Occipital lobe (tissue), 2 donors: Measurements from ENCODE around the gene KIF19. TPM values are rescaled to one million over a fixed set of nuclear protein-coding genes. Genes with fewer than 3 reads are reported as not detected.
"Not testable (repeated sequence)": the region's sequence is repeated elsewhere in the genome, so short reads cannot be mapped to it uniquely, and the experiment has no call there.

Experiments
- DNase-seq: peaks from one replicate; lab custom pipeline; 2025; lab: John Stamatoyannopoulos, UW
- total RNA-seq: library from RNA; depleted of rRNA; stranded (reverse); fragments of >200 nt; gene quantifications from one replicate; pipeline ENCODE4 v1.2.3, GENCODE V29; 2014

The KIF19 gene, protein sequence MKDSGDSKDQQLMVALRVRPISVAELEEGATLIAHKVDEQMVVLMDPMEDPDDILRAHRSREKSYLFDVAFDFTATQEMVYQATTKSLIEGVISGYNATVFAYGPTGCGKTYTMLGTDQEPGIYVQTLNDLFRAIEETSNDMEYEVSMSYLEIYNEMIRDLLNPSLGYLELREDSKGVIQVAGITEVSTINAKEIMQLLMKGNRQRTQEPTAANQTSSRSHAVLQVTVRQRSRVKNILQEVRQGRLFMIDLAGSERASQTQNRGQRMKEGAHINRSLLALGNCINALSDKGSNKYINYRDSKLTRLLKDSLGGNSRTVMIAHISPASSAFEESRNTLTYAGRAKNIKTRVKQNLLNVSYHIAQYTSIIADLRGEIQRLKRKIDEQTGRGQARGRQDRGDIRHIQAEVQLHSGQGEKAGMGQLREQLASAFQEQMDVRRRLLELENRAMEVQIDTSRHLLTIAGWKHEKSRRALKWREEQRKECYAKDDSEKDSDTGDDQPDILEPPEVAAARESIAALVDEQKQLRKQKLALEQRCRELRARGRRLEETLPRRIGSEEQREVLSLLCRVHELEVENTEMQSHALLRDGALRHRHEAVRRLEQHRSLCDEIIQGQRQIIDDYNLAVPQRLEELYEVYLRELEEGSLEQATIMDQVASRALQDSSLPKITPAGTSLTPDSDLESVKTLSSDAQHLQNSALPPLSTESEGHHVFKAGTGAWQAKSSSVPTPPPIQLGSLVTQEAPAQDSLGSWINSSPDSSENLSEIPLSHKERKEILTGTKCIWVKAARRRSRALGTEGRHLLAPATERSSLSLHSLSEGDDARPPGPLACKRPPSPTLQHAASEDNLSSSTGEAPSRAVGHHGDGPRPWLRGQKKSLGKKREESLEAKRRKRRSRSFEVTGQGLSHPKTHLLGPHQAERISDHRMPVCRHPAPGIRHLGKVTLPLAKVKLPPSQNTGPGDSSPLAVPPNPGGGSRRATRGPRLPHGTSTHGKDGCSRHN
- not detected for total RNA-seq

- DNase-seq, result no peak
Observed at GRCh38 chr17:74325743-74326379, at the start of gene KIF19. Gene KIF19 (plus strand): TSS chr17:74326226. CDS start chr17:74326350, 124 bp downstream.

DNA sequence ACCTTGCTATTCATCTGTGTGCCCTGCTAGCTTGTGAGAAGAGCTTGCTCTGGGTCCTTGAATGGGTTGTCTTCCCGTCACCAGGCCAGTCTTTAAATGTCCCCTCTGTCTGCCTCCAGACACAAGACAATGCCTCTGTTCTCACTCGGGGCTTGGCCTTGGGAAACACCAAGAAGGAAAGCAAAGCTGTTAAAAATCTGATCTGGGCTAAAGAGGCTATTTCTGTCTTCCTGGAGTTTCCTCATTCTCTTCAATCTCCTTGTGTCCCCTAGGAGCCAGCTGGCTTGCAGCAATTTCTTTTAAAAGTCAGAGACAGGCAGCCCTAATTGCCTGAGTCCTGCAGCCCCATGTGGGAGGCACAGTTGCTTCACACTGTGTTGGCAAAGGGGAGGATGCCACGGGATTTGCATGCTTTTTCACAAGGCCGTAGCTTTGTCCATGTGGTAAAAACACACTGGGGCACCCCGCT, 49.5 kb upstream of the KIF19 start:
- DNase-seq, result no peak

- no peak for DNase-seq
Observed at GRCh38 chr17:74277935-74278334, 48.1 kb upstream of the KIF19 start.

- DNase-seq, result not testable (repeated sequence)
Observed at GRCh38 chr17:74279617-74280016, 46.4 kb upstream of the KIF19 start.

- DNase-seq, result no peak
Observed at GRCh38 chr17:74280093-74280513, 45.9 kb upstream of the KIF19 start.

- DNase-seq, result no peak
Observed at GRCh38 chr17:74281799-74282198, 44.2 kb upstream of the KIF19 start.

GRCh38 chr17:74282274-74282586, 43.8 kb upstream of the KIF19 start:
- DNase-seq, result not testable (repeated sequence)

DNA sequence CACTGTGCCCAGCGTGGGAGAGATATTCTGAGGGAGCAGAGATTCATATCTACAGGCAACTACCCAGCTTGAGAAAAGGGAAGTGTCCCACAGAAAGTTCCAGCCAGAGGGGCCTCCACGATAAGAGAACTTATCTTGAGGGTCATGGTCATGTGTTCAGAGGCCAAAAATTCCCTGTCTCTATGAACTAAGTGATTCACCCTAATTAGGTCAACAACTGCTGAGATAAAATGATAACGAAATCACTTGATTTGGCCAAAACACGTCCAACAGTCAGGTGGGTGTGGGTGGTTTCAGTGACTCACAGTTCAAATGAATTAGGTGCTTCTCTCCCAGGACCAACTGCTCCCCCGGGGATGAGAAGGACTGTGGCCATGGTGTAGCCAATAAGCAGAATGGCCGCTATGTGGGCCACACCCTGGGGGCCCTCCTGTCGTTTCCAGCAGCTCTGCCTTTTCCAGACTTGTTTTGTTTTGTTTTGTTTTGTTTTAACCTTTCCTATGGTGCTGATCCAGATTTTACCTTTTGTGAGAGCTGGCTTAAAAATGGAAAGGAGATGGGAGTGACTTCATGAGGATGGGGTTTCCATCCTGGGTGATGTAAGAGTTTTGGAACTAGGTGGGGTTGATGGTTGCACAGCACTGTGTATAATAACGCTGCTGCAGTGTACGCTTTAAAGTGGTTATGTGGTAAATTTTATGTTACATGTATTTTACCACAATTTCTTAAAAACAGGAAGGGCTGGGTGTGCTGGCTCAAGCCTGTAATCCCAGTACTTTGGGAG, 43.2 kb upstream of the KIF19 start:
- DNase-seq, result no peak

- DNase-seq, result no peak
Observed at GRCh38 chr17:74283371-74283673, 42.7 kb upstream of the KIF19 start.

DNA sequence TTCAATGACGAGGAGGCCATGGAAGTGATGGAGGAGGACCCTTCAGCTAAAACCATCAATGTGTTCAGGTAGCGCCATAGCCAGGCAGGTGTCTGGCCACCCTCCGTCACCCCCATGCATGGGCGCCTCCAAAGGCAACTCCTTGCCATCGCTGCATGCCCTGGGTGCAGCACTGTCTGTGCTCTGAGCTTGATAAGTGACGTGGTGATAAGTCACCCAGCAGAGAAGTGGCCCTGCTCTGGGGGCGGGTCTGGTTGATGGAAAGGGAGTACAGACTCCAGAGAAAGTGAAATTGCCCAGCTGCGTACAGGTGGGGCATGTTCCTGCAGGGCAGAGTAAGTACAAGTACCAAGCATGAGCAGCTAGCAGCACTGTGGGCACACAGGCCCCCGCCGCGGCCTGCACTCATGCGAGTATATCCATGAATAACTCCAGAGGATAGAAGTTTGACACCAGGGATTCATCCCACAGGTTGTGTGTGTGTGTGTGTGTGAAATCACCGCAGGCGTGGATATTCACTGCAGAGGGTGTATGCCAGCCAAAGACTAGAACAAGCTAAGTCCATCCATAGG, 38.9 kb upstream of the KIF19 start:
- DNase-seq, result no peak

DNA sequence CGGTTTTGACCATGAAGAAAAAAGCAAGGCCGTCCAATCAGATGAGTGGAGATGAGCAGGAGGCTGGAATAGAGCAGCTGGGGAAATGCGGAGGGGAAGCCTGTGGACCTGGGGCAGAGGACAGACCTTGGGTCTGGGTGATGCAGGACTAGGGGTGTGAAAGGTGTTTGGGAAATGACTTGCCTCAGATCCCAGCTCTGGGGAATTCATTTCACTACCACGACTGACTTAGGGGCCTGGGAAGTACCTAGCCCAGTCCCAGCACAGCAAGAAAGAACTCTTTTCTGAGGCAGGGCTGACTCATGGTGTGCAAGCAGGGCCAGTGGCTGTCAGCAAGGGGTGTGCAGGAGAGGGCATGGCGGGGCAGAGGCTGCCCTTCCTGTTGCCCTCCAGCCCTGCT, 37.2 kb upstream of the KIF19 start:
- DNase-seq, result no peak

GRCh38 chr17:74289688-74290087, 36.3 kb upstream of the KIF19 start:
- DNase-seq, result no peak

DNA sequence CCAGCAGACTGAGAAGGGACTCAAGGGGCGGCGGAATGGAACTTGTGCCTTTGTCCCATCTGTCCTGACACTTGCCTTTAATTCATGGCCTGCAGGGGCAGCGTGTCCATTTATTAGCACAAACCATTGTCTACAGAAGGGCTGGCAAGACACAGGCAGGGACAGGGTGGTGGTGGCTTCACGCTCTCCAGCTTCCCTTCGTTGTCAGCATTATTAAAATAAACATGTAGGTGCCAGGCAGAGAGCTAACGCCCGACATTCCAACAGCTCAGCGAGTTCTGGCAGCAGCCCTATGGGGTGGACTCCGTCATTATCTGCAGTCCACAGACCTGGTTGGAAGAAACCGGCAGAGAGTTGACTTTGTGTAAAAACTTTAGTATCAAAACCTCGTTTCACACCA, 35.7 kb upstream of the KIF19 start:
- DNase-seq, result no peak

DNA sequence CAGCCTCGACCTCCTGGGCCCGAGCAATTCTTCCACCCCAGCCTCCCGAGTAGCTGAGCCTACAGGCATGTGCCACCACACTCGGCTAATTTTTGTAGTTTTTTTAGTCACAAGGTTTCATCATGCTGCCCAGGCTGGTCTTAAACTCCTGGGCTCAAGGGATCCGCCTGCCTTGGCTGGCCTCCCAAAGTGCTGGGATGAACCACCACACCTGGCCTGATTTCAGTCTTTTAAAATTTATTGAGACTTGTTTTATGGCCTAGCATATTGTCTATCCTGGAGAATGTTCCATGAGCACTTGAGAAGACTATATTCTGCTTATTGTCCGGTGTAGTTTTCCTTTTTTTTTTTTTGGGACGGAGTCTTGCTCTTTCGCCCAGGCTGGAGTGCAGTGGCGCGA, 33.5 kb upstream of the KIF19 start:
- no peak for DNase-seq

DNA sequence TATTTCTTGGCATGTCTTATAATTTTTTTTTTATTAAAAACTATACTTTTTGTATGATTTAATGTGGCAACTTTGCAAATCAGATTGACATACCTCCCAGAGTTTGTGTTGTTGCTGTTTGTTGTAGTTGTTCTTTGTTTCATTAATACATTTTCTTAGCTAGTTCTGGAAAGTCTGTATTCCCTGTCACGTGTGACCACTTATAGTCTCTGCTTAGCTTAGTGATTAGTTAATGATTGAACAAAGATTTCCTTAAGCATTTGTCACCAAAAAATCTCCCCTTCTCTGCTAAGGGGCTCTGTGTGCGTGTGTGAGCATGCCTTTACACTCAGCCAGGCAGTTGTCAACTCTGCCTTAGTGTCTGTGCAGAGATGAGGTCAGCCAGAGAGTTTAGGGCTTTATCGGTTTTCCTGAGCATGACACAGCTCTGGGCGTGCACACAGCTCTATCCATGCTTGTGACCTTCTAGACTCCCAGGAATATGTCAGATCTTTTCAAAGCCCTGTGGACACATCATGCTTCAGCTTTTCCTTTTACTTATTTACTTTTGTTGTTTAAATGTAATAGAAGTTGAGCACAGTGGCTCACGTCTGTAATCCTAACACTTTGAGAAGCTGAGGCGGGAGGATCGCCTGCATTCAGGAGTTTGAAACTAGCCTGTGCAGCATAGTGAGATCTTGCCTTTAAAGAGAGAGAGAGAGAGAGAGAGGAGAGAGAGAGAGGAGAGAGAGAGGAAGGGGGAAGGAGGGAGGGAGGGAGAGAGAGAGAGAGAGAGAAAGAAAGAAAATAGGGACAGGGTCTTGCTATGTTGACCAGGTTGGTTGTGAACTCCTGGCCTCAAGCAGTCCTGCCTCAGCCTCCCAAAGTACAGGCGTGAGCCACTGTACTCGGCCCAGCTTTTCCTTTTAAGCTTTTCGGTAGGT, 30.1 kb upstream of the KIF19 start:
- no peak for DNase-seq

DNA sequence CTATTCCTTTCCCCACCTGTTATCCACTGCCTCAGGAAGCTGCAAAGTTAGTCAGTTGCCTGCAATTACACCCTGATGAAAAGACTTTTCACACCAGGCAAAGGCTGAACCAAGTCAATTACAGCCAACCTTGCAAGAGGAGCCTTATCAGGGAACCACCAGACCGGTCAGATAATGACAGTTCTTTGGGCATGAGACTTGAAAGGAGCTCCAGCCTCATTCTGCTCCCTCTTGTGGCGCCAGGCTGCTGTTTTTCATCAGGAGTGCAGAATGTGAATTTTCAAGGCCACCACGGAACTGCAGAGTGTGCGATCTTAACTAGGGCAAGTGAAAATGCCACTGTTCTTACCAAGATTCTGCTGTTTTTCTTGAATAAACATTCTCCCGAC, 29.5 kb upstream of the KIF19 start:
- peak; percentile 31 for DNase-seq

DNA sequence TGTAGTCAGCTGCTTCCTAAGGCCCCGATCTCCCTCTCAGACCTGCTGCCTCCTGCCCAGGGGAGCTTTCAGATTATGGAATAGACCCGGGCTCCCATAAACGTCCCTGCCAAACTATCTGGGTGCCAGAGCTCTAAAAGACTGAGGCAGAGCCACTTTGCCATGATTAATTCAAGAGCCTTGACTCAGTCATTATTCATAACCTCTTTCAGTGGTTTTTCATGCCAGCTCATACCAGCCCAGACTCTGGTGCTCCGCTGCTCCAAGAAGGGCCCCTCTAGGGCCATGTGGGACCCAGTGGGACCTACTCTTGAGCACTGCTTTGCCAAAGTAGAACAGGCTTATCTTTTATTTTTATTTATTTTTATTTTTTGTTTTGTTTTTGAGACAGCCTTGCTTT, 28.1 kb upstream of the KIF19 start:
- no peak for DNase-seq

DNA sequence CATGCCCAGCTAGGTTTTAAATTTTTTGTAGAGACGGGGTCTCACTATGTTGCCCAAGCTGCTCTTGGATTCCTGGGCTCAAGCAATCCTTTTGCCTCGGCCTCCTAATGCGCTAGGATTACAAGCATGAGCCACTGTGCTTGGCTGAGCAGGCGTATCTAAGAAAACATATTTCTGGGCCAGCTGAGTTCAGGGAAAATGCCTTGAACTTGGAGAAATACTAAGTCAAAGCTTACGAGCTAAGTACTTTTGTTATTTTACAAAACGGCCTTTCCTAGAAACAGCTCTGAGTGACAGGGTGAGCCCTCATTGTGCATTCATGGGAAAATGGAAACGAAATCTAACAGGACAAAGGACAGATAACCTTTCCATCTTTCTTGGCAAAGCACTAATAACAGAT, 27.2 kb upstream of the KIF19 start:
- no peak for DNase-seq

DNA sequence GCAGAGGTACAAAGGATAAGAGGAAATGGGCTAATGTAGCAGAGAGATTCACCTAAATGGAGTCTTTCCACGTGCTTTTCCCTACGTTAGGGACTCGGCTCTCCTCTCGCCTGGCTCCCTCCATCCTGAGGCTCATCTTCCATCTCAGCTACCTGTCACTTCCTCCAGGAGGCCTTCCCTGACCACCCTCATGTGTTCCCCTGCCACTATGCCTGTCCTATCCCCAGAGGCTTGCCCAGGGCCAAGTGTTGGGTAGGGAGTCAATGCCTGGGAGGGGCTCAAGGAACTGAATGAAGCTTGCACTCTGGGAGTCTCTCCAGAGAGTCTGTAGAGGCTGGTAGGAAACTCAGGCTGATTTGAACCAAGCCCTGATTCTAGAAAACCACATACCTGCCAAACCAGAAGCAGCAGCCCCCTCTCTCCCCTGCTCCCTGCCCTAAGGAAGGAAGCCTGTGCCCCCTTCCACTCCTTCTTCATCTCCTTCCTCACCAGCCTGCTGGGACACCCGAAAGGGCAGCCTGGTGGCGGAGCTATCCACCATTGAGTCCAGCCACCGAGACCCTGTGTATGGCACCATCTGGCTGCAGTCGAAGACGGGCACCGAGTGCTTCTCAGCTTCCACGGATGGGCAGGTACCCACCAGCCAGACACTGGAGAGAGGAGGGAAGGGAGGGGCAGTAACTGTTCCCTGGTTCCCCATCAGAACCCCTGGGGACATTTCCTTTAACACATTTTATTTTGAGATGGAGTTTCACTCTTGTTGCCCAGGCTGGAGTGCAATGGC, 26.6 kb upstream of the KIF19 start:
- no peak for DNase-seq
